Measurements from ENCODE around the gene GPR55. TPM values are rescaled to one million over a fixed set of nuclear protein-coding genes. Genes with fewer than 3 reads are reported as not detected.
A peak's percentile ranks its signal among the peaks of the same experiment; 100 is the strongest.

GPR55 gene
- total RNA-seq, 1 donor from 2014 or later, result not detected

- H4K20me1 ChIP-seq (ENCODE audit: low read depth), result no peaks in the 10 kb centered on the region
- H3K4me1 Mint-ChIP-seq, result peaks cover 45% of the 10 kb centered on the region
- peaks cover 11% of the 10 kb centered on the region for H3F3A ChIP-seq (ENCODE audit: low read depth)
- H3K27me3 Mint-ChIP-seq (ENCODE audit: insufficient read depth, low read depth), result peaks cover 5% of the 10 kb centered on the region
- peak overlapping the region; percentile 66 for H3K4me3 Mint-ChIP-seq
- TF ChIP-seq, protein P1, sequence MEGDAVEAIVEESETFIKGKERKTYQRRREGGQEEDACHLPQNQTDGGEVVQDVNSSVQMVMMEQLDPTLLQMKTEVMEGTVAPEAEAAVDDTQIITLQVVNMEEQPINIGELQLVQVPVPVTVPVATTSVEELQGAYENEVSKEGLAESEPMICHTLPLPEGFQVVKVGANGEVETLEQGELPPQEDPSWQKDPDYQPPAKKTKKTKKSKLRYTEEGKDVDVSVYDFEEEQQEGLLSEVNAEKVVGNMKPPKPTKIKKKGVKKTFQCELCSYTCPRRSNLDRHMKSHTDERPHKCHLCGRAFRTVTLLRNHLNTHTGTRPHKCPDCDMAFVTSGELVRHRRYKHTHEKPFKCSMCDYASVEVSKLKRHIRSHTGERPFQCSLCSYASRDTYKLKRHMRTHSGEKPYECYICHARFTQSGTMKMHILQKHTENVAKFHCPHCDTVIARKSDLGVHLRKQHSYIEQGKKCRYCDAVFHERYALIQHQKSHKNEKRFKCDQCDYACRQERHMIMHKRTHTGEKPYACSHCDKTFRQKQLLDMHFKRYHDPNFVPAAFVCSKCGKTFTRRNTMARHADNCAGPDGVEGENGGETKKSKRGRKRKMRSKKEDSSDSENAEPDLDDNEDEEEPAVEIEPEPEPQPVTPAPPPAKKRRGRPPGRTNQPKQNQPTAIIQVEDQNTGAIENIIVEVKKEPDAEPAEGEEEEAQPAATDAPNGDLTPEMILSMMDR (IDR thresholded peaks at IDR 0.05), result no peak
- TF ChIP-seq EZH2phosphoT487 (IDR thresholded peaks at IDR 0.05) (no peak), EZH2 (IDR thresholded peaks at IDR 0.05) (no peak)
- peaks cover 5% of the 10 kb centered on the region for H3K9me3 Mint-ChIP-seq
- no peak overlapping the region for H3K9ac ChIP-seq
- peak overlapping the region; percentile 96 for H3K27ac Mint-ChIP-seq
- H2AFZ ChIP-seq (replicated peaks), result no peak overlapping the region
- no peak overlapping the region for H3K27ac ChIP-seq
- peaks cover 21% of the 10 kb centered on the region for H3K4me1 ChIP-seq
- H3K79me2 ChIP-seq (ENCODE audit: low read depth), result no peaks in the 10 kb centered on the region
- H3K4me2 ChIP-seq, result peak overlapping the region; percentile 68
- H3K9me3 ChIP-seq (ENCODE audit: low read depth), result no peaks in the 10 kb centered on the region
- H3K27me3 ChIP-seq, result no peaks in the 10 kb centered on the region
- peaks cover 15% of the 10 kb centered on the region for H3K36me3 Mint-ChIP-seq
- DNase-seq (ENCODE audit: low spot score), result peak; percentile 88
- no peaks in the 10 kb centered on the region for H3K36me3 ChIP-seq
- no peak overlapping the region for H3K4me3 ChIP-seq
These were observed 39.4 kb downstream of the GPR55 start for GRCh38 chr2:230885463-230886130.

DNA sequence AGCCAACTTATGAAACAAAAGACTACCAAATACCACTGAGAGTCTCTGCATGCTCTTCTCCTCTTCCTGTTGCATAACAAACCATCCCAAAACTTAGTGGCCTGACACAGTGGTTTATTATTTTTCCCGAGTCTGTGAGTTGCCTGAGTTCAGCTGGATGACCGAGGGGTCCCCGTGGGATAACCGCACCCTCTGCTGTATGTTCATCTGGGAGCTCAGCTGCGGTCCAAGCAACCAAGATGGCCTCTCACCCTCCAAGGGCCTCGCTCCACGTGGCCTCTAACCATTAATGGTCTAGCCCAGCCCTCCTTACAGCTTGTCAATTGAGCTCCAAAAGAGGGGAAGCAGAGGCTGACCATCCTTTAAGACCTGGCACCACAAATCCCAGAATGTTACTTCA is 43.2 kb downstream of the GPR55 start:
- Histone ChIP-seq H3K27me3 (no peaks in the 10 kb centered on the region), H4K20me1 (ENCODE audit: low read depth) (no peaks in the 10 kb centered on the region), H3K9ac (no peak overlapping the region), H3K4me2 (no peak overlapping the region), H3K79me2 (ENCODE audit: low read depth) (no peaks in the 10 kb centered on the region), H3K36me3 (no peaks in the 10 kb centered on the region), H2AFZ (replicated peaks) (no peak overlapping the region), H3K4me1 (peaks cover 21% of the 10 kb centered on the region), H3K4me3 (no peak overlapping the region), H3K9me3 (ENCODE audit: low read depth) (no peaks in the 10 kb centered on the region), H3K27ac (no peak overlapping the region), H3F3A (ENCODE audit: low read depth) (peaks cover 11% of the 10 kb centered on the region)
- H3K36me3 Mint-ChIP-seq, result peaks cover 24% of the 10 kb centered on the region
- peaks cover 7% of the 10 kb centered on the region for H3K27me3 Mint-ChIP-seq (ENCODE audit: insufficient read depth, low read depth)
- H3K4me1 Mint-ChIP-seq, result peaks cover 34% of the 10 kb centered on the region
- no peak overlapping the region for H3K27ac Mint-ChIP-seq
- no peaks in the 10 kb centered on the region for H3K9me3 Mint-ChIP-seq
- DNase-seq (ENCODE audit: low spot score), result no peak
- no peak overlapping the region for H3K4me3 Mint-ChIP-seq
- TF ChIP-seq, protein P1 (IDR thresholded peaks at IDR 0.05), result no peak
- TF ChIP-seq EZH2phosphoT487 (IDR thresholded peaks at IDR 0.05), result no peak
- no peak for TF ChIP-seq EZH2 (IDR thresholded peaks at IDR 0.05)

- no peak overlapping the region for H3K9ac ChIP-seq
- H3K79me2 ChIP-seq (ENCODE audit: low read depth), result no peaks in the 10 kb centered on the region
- no peak overlapping the region for H3K27ac ChIP-seq
- Mint-ChIP-seq H3K36me3 (peaks cover 30% of the 10 kb centered on the region), H3K9me3 (no peaks in the 10 kb centered on the region), H3K4me1 (peaks cover 21% of the 10 kb centered on the region), H3K27me3 (ENCODE audit: insufficient read depth, low read depth) (peaks cover 5% of the 10 kb centered on the region), H3K4me3 (no peak overlapping the region), H3K27ac (no peak overlapping the region)
- H3K4me3 ChIP-seq, result no peak overlapping the region
- H3K36me3 ChIP-seq, result no peaks in the 10 kb centered on the region
- H2AFZ ChIP-seq (replicated peaks), result no peak overlapping the region
- H3K9me3 ChIP-seq (ENCODE audit: low read depth), result no peaks in the 10 kb centered on the region
- DNase-seq (ENCODE audit: low spot score), result no peak
- no peaks in the 10 kb centered on the region for H3F3A ChIP-seq (ENCODE audit: low read depth)
- no peak for TF ChIP-seq EZH2 (IDR thresholded peaks at IDR 0.05)
- H3K27me3 ChIP-seq, result no peaks in the 10 kb centered on the region
- H3K4me1 ChIP-seq, result peaks cover 6% of the 10 kb centered on the region
- no peak overlapping the region for H3K4me2 ChIP-seq
- H4K20me1 ChIP-seq (ENCODE audit: low read depth), result no peaks in the 10 kb centered on the region
These were observed 45.2 kb downstream of the GPR55 start for GRCh38 chr2:230879891-230880290.

DNA sequence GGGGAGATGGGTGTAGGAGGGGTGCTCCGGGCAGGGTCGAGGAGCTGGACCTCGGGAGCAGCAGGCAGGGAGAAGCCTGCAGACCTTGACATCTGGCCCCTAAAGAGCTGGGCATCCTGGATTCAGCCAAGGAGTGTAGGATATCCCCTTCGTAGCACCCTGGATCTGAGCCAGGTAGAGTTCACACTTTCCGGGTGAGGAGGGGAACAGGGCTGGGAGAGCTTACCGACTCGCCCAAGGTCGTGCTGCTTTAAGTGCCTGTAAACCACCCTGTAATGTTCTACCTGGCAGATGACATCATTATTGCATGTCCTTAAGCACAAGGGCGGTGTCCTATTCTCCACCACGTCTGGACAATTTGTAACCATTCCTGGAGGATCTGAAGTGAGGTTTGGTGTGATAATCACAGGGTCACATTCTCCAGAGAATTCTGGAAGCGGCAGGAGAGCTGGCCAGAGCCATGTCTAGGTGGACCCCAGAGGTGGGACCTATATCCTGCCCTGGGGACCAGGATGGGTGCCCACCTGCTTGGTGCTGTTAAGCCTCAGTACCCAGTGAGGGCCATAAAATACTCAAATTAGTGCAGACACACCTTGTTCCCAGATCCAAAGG is 45.7 kb downstream of the GPR55 start:
- no peak overlapping the region for H3K4me3 ChIP-seq
- peaks cover 6% of the 10 kb centered on the region for H3K4me1 ChIP-seq
- H3K79me2 ChIP-seq (ENCODE audit: low read depth), result no peaks in the 10 kb centered on the region
- H4K20me1 ChIP-seq (ENCODE audit: low read depth), result no peaks in the 10 kb centered on the region
- TF ChIP-seq, protein P1 (IDR thresholded peaks at IDR 0.05), result no peak
- TF ChIP-seq EZH2phosphoT487 (IDR thresholded peaks at IDR 0.05) (no peak), EZH2 (IDR thresholded peaks at IDR 0.05) (no peak)
- no peaks in the 10 kb centered on the region for H3K36me3 ChIP-seq
- H3K36me3 Mint-ChIP-seq, result peaks cover 30% of the 10 kb centered on the region
- H3K9me3 ChIP-seq (ENCODE audit: low read depth), result no peaks in the 10 kb centered on the region
- no peak overlapping the region for H3K9ac ChIP-seq
- no peak for DNase-seq (ENCODE audit: low spot score)
- no peaks in the 10 kb centered on the region for H3K27me3 ChIP-seq
- H3K27ac ChIP-seq, result no peak overlapping the region
- H3K9me3 Mint-ChIP-seq, result no peaks in the 10 kb centered on the region
- no peak overlapping the region for H3K4me3 Mint-ChIP-seq
- peaks cover 5% of the 10 kb centered on the region for H3K27me3 Mint-ChIP-seq (ENCODE audit: insufficient read depth, low read depth)
- H2AFZ ChIP-seq (replicated peaks), result no peak overlapping the region
- no peak overlapping the region for H3K4me2 ChIP-seq
- no peak overlapping the region for H3K27ac Mint-ChIP-seq
- peaks cover 21% of the 10 kb centered on the region for H3K4me1 Mint-ChIP-seq
- H3F3A ChIP-seq (ENCODE audit: low read depth), result no peaks in the 10 kb centered on the region

Measured in neural progenitor cell (in vitro differentiated cells).